ENCODE results near the gene CTSC. TPM values are rescaled to one million over a fixed set of nuclear protein-coding genes. Genes with fewer than 3 reads are reported as not detected.

The CTSC gene
- polyA plus RNA-seq, 1 donor from 2014 or later, result 5.2 TPM

- H3F3A ChIP-seq (ENCODE audit: insufficient read depth, low read length, poor library complexity, severe bottlenecking), result no peaks in the 10 kb centered on the region
- H3K79me2 ChIP-seq (replicated peaks; ENCODE audit: insufficient read depth, low read length), result no peaks in the 10 kb centered on the region
- no peak overlapping the region for H3K4me3 ChIP-seq (ENCODE audit: low read length)
- H4K20me1 ChIP-seq (ENCODE audit: insufficient read depth), result no peaks in the 10 kb centered on the region
- no peaks in the 10 kb centered on the region for H3K9me2 ChIP-seq (ENCODE audit: insufficient read depth, low read length)
- no peaks in the 10 kb centered on the region for H3K36me3 ChIP-seq (ENCODE audit: insufficient read depth, low read length)
- TF ChIP-seq SMC3 (conservative IDR thresholded peaks at IDR 0.05; ENCODE audit: poor library complexity), result no peak
- no peak for TF ChIP-seq EZH2 (IDR thresholded peaks at IDR 0.05; ENCODE audit: borderline replicate concordance, insufficient read depth, low read length, poor library complexity, severe bottlenecking)
- no peak for TF ChIP-seq EP300 (conservative IDR thresholded peaks at IDR 0.05; ENCODE audit: poor library complexity, severe bottlenecking)
- no peak for TF ChIP-seq TAF1 (IDR thresholded peaks at IDR 0.05; ENCODE audit: low read depth)
- TF ChIP-seq MXI1 (conservative IDR thresholded peaks at IDR 0.05; ENCODE audit: poor library complexity, severe bottlenecking), result no peak
- TF ChIP-seq REST (IDR thresholded peaks at IDR 0.05; ENCODE audit: borderline replicate concordance), result no peak
- no peak for TF ChIP-seq RAD21 (conservative IDR thresholded peaks at IDR 0.05)
- TF ChIP-seq, protein P1, sequence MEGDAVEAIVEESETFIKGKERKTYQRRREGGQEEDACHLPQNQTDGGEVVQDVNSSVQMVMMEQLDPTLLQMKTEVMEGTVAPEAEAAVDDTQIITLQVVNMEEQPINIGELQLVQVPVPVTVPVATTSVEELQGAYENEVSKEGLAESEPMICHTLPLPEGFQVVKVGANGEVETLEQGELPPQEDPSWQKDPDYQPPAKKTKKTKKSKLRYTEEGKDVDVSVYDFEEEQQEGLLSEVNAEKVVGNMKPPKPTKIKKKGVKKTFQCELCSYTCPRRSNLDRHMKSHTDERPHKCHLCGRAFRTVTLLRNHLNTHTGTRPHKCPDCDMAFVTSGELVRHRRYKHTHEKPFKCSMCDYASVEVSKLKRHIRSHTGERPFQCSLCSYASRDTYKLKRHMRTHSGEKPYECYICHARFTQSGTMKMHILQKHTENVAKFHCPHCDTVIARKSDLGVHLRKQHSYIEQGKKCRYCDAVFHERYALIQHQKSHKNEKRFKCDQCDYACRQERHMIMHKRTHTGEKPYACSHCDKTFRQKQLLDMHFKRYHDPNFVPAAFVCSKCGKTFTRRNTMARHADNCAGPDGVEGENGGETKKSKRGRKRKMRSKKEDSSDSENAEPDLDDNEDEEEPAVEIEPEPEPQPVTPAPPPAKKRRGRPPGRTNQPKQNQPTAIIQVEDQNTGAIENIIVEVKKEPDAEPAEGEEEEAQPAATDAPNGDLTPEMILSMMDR (IDR thresholded peaks at IDR 0.05; ENCODE audit: poor library complexity, severe bottlenecking), result no peak
- TF ChIP-seq POLR2AphosphoS5 (IDR thresholded peaks at IDR 0.05), result no peak
- no peak overlapping the region for H3K27ac ChIP-seq (ENCODE audit: low read length)
- no peaks in the 10 kb centered on the region for H3K9me3 ChIP-seq (ENCODE audit: low read length)
- no peaks in the 10 kb centered on the region for H3K27me3 ChIP-seq (ENCODE audit: insufficient read depth, low read depth, low read length)
- no peak overlapping the region for H3K9ac ChIP-seq (ENCODE audit: low read length)
- no peak overlapping the region for H2AFZ ChIP-seq (ENCODE audit: low read depth, low read length)
- no peak overlapping the region for H3K4me2 ChIP-seq (ENCODE audit: low read length)
These were observed 22.0 kb upstream of the CTSC start for GRCh38 chr11:88359541-88359940.

DNA sequence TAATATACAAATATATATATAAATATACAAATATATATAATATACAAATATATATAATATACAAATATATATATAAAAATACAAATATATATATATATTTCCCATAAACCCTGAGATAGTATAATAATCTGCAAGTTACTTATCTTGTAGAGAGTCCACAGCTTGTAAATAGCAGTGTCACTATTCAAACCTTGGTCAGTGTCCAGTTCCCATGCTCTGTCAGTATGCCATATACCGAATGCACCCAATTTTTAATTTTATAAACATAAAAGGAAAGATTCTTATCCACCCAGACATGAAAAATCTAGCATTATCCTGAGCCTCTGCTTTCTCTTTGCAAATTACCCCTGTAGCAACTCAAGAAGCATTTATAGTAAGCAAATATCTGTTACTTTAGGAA, 21.6 kb upstream of the CTSC start:
- H3K9me3 ChIP-seq (ENCODE audit: low read length), result no peaks in the 10 kb centered on the region
- H3K4me3 ChIP-seq (ENCODE audit: low read length), result no peak overlapping the region
- no peaks in the 10 kb centered on the region for H3K79me2 ChIP-seq (replicated peaks; ENCODE audit: insufficient read depth, low read length)
- no peak overlapping the region for H3K9ac ChIP-seq (ENCODE audit: low read length)
- H2AFZ ChIP-seq (ENCODE audit: low read depth, low read length), result no peak overlapping the region
- TF ChIP-seq MXI1 (conservative IDR thresholded peaks at IDR 0.05; ENCODE audit: poor library complexity, severe bottlenecking), result no peak
- TF ChIP-seq TAF1 (IDR thresholded peaks at IDR 0.05; ENCODE audit: low read depth), result no peak
- TF ChIP-seq REST (IDR thresholded peaks at IDR 0.05; ENCODE audit: borderline replicate concordance), result no peak
- TF ChIP-seq EZH2 (IDR thresholded peaks at IDR 0.05; ENCODE audit: borderline replicate concordance, insufficient read depth, low read length, poor library complexity, severe bottlenecking), result no peak
- TF ChIP-seq SMC3 (conservative IDR thresholded peaks at IDR 0.05; ENCODE audit: poor library complexity), result no peak
- TF ChIP-seq RAD21 (conservative IDR thresholded peaks at IDR 0.05), result no peak
- no peak for TF ChIP-seq EP300 (conservative IDR thresholded peaks at IDR 0.05; ENCODE audit: poor library complexity, severe bottlenecking)
- no peak for TF ChIP-seq POLR2AphosphoS5 (IDR thresholded peaks at IDR 0.05)
- TF ChIP-seq, protein P1 (IDR thresholded peaks at IDR 0.05; ENCODE audit: poor library complexity, severe bottlenecking), result no peak
- no peaks in the 10 kb centered on the region for H3F3A ChIP-seq (ENCODE audit: insufficient read depth, low read length, poor library complexity, severe bottlenecking)
- H3K27ac ChIP-seq (ENCODE audit: low read length), result no peak overlapping the region
- no peaks in the 10 kb centered on the region for H3K9me2 ChIP-seq (ENCODE audit: insufficient read depth, low read length)
- no peaks in the 10 kb centered on the region for H3K36me3 ChIP-seq (ENCODE audit: insufficient read depth, low read length)
- H4K20me1 ChIP-seq (ENCODE audit: insufficient read depth), result no peaks in the 10 kb centered on the region
- H3K27me3 ChIP-seq (ENCODE audit: insufficient read depth, low read depth, low read length), result no peaks in the 10 kb centered on the region
- H3K4me2 ChIP-seq (ENCODE audit: low read length), result no peak overlapping the region
